NCI-H2227 (cell line): ENCODE results near the gene CHST13.
A peak's percentile ranks its signal among the peaks of the same experiment; 100 is the strongest.

Source experiments
- DNase-seq: peaks from one replicate; lab custom pipeline; 2025; ENCODE audit not compliant: unreplicated experiment; lab: John Stamatoyannopoulos, UW

The CHST13 gene, protein sequence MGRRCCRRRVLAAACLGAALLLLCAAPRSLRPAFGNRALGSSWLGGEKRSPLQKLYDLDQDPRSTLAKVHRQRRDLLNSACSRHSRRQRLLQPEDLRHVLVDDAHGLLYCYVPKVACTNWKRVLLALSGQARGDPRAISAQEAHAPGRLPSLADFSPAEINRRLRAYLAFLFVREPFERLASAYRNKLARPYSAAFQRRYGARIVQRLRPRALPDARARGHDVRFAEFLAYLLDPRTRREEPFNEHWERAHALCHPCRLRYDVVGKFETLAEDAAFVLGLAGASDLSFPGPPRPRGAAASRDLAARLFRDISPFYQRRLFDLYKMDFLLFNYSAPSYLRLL

DNA sequence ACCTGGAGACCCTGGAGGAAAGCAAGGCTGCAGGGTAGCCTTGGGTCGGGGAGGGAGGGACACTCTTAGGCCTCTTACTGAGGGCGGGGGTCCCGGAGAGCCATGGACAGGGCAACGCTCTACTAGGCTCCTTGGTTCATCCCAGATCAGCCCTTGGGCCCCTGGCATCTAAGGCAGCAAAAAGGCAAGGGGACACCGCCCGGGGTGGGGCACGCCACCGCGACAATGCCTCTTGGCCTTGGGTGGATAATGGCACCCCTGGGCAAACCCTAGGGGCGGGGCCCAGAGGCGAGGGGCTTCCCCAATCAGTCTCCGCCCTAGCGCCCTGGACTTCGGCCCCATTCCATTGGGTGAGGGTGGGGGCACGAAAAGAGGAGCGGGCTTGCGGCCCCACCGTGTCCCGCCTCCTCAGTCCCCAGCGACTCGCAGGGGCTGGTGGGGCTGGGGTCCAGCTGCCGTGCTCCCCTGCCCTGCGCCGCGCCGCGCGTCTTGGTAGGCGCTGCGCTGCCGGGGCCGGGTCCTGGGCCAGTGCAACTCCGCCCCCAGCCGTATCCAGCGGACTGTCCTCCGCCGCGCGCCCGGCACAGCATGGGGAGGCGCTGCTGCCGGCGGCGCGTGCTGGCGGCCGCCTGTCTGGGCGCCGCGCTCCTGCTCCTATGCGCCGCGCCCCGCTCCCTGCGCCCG, at the start of gene CHST13:
CHST13 (plus strand) TSS at position 411 of the 684 bp plus-strand sequence; CDS start at position 589, 178 bp downstream.
- peak; percentile 62 for DNase-seq

DNA sequence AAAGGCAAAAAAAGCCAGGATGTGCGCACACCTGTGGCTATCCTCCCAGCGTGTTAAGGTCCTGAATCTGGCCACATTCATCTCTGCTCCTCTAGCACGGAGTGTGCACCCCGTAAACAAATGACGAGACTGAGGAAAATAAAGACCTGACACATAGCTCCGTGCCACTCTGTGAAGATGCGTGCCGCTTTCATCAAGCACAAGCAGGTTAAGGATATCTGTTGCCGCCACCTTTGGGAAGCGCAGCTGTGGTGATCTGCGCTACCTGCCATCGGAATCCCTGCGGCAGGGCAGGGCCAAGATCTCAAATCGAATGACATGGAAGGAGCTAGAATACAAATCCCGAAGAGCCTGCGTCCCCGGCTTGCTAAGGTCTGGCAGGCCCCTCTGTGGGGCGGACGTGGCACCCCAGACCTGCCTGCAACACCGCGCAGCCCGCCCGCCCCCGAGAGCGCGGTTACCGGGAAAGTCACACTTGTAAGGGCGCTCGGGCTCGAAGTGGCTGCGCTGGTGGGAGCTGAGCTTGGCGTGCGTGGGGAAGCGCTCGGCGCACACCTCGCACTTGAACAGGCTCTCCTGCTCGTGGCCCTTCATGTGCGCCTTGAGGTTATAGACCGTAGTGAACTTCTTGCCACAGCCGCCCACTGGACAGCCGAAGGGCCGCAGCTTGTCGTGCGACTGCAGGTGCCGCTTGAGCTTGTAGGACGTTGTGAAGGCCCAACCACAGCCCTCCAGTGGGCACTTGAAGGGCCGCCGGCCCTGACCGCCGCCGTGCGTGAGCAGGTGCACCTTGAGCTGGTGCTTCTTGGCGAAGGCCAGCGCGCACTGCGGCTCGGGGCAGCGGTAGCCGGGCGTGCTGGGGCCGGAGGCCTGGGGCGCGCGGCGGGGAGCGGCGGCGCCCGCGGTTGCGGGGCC, 49.2 kb upstream of the CHST13 start:
- DNase-seq = peak; percentile 41

DNA sequence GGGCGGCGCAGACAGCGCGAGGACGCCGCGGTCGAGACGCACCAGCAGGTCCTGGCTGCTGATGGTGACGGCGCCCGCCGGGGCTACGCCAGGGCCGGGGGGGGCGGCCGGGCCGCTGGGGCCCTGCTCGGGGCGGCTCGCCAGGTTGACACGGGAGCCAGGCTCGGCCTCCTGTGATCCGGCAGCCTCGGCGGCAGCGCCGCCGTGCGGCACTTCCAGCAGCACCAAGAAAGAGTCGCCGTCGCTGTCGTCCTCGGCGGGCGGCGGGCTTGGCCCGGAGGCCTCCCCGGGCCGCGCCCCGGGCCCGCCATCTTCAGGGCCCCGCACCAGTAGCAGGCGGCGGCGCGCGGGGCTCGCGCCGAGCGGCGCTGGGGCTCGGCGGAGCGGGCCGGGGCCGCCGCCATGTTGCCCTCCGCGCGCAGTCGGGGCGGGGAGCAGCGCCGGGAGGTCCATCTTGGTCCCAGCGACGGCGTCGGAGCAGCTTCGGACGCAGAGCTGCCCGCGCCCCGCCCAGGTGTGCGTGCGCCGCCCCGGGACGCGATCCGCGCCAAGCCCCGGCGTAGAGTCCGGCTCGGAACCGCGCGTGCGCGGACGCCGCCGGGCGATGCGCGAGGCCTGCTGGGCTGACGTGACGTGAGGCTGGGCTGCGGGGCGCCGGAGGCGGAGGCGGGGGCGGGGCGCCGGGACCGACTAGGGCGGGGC, 48.4 kb upstream of the CHST13 start, which contains the start of gene ZXDC:
ZXDC (minus strand) TSS at position 479 of the 702 bp plus-strand sequence; CDS start at position 453, 26 bp downstream.
- DNase-seq = peak; percentile 94

DNA sequence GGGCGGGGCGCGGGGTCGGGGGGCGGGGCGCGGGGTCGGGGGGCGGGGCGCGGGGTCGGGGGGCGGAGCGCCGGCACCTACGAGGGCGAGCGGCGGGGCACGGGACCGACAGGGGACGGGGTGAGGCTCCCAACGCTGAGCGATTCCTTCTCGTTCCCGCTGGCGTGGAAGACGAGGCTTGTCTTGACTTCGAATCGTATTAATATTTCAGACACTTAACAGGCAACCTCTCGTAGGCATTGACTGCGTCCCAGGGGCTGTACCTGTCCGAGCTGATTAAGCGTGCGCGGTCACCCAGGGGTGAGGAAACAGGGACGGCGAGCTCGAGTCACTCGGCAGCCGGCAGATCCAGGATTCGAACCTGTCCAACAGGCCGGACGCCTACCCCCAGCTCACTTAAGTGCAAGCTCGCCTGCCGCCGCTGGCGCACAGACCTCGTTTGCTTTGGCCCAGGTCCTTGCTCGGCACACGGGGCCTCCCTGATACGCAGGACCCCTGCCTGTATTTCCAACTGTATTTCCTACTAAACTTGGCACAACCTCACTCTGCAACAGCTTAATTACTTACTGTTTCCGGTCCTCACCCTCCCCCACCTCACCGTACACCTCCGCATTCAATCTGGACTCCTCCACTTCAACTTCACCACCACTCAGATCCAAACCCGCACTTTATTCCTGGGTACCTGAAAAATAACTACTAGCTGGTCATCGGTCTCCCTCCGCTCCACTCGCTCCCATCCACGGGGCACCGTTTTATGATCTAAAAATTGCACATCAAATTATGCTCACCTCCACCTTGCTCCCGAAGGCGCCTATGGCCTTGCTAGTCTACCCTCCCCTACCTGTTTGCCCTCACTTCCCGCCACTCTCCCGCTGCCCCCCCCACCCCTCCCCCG, 47.5 kb upstream of the CHST13 start:
- peak; percentile 65 for DNase-seq

DNA sequence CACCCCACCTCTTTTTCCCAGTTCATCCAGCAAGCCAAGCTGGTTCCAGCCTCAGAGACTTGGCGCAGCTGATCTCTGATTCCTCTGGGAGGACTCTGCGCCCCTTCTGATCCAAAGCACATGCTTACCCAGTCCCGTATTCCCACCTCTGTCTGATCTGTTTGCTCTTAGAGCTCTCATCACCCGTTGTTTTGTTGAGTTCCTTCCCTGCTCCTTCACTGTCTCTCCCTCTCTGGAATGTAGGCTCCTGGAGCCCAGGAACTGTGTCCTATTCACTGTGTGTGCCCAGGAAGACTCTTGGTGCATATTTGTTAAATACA, 46.9 kb upstream of the CHST13 start:
- no peak for DNase-seq

DNA sequence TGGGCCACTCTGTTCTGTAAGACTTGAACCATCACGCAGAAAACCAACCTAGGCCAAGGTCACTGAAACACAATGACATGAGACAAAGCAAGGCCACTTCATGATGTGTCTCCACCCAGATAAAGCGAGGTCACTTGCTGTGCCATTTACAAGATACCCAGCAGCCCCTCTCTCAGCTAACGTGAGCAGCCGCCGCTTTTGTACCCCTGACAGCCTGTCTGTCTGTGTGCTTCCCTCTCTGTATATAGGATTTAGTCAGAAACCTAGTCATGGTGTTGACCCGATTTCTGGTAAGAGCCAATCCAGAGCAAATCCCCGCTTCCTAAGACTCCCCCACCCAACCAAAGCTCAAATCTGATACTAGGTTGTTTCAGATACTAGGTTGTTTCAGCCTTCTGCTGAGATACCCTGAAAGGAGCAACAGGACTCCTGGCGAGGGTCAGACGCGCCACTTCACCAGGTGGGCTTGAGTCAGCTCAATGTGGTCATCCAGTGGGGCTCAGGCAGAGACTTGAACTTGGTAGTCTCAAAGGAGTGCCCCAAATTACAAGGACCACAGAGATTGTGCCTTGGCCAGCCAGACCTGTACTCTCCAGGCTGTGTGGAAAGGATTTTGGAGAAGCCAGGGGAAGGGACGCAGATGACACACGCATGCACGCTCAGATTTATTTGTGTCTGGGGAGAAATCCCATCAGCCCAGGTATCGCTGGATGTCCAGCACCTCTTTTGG, 45.2 kb upstream of the CHST13 start:
- no peak for DNase-seq

DNA sequence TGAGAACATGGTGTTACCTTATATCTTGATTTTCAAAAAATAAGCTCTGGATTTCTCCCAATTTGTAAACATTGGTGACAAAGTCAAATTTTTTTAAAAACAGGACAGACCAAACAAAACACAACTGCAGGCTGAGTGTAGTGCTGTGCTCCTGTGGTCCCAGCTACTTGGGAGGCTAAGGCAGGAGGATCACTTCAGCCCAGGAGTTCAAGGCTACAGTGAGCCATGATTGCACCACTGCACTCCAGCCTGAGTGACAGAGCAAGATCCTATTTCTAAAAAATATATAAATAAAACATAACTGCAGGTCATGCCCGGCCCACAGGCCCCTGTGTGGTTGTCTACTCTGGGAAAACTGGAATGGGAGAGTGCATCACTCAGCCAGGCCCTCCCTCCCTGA, 44.3 kb upstream of the CHST13 start:
- no peak for DNase-seq

DNA sequence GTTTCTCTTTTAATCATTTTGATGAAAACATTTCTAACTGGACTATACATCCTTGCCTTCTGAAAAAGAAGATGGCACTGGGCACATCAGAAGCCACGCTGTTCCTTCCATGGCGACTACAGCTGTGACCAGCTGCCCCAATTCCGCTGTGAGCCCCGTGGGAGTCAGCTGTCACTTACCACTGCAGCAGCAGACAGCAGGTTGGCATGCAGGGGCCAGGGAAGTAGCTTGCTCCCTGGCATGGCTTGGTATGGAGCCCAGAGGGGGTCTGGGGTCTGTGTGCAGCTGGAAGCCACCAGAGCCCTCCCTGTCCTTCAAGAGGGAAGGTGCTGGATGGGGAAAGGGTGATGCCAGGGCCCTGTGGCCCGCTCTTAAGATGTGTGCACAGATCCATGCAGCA, 43.7 kb upstream of the CHST13 start:
- no peak for DNase-seq

DNA sequence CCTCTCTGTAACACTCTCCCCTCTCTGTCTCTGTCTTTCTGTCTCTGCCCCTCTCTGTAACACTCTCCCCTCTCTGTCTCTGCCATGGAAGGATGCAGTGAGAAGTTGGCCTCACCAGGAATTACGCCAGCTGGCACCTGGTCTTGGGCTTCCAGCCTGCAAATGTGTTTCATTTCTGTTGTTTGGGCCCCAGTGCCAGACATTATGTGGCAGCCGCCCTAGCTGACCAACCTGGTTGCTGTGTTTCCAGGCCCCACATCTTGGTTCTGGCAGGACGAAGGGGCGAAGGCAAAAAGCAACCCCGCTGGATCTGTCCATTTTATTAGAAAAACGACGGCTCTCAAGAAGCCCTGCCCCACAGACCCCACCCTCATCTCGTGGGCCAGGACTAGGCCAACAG, 43.1 kb upstream of the CHST13 start:
- no peak for DNase-seq

DNA sequence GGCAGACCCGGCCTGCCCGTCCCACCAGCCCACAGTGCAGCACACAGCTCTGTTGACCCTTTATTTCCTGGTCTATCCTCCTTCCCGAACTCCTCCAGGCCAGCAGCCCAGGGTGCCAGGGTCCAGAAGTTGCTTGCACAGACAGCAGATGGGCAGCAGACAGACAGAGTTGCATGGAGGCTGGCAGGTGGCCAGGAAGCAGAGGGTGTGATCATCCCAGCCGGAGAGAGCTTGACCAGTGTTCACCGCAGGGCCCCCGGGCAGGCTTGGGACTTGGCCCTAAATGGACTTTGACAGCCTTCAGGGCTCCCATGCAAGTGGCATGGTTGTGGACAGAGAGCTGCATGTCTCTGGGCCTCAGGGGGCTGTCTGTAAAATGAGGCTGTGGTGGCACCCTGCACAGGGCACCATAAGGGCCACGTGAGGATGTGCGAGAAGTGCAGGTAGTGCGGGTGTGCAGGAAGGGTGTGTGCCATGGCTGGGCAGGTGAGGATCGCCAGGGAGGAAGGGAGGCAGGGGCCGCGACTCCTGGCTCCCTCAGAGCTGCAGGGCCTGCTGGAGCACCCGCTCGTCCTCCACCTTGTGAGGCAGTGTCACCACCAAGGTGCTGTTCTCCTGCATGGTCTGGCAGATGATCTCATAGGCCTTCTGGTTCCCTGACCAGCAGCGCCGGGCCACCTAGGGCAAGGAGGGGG, 42.0 kb upstream of the CHST13 start:
- DNase-seq = no peak

DNA sequence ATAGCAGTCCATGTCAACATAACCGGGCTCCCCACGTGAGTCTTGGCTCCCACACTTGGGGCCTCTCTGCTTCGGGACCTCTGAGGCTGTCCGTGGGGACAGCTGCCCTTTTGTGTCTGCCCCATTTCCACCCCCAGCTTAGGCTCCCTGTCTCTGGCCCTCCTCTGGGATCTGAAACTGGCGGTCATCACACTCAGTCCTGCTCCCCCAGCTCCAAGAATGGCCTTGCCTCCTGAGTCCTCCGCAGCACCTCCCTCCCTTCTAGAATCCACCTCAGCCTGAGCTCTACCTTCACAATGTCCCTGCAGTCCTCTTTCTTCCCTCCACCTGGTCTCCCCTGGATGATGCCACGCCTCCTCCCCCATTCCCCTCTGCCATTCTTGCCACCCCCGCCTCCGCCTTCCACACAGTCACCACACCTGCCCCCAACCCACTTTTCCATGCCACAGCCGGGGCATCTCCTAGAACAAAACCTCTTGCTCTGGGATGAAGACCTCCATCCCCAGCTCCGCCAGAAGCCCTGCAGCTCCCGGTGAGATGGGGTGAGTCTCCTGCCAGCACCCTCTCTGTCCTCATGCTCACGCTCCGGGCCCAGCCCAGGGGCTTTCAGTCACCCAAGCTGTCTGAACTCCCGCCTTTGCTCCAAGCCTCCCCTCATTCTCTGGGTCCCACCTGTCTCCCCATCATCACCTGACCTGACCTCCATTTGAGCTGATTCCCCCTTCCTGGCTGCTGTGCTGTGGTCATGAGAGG, 41.3 kb upstream of the CHST13 start:
- DNase-seq = no peak

DNA sequence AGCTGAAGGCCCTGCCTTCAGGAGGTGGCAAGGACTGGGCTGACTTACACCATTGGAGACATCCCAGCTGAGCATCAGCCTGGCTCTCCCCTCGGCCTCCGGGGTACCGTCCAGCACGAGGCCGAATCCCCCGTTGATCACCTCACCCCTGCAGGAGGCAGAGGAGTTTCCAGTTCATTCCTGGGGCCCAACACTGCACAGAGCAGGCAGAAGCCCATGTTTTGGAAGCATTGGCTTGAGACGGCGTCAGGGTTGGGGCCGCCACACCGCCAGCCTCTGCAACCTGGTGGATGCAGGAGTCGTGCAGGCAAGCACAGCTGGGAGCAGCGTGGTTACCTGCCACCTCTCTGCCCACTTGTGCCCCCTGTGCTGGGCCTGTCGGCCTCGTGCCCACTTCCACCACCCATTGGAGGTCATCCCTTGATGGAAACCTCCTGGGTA, 40.6 kb upstream of the CHST13 start:
- no peak for DNase-seq

DNA sequence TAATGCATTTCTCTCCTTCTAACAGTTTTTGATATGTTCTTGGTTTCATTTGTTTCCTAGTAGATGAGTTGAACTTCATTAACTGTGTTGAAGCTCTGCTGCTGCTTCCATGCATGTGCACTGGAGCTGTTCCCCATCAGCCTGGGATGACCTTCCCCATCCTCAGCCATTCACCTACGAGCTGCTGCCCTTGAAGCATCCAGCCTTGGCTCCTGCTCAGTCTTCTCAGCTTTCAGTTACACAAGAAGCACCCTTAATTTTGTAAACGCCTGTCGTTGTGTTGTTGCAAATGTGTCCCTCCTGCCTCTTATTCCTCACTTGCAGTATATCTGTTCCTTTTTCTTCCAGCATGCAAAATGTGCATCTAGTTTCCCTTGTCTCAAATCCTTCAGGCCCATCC, 39.8 kb upstream of the CHST13 start:
- DNase-seq = no peak

DNA sequence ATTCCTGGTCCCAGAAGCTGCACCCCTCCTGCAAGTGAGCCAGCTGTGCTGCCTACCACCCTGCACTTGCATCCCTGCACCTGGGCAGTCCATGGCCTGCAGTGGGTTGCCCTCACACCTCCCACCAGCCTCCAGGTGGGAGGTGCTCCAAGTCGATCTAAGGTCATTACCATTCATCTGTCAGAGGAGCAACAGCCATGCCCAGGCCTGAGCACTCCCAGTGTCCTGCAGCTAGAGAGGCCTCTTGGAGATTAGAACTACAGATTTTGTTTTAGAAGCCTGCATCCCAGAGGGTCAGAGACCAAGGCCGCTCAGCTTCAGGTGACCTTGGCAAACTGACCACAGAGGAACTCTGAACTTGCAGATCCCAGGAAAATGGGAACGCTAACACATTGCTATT, 39.3 kb upstream of the CHST13 start:
- DNase-seq = no peak

DNA sequence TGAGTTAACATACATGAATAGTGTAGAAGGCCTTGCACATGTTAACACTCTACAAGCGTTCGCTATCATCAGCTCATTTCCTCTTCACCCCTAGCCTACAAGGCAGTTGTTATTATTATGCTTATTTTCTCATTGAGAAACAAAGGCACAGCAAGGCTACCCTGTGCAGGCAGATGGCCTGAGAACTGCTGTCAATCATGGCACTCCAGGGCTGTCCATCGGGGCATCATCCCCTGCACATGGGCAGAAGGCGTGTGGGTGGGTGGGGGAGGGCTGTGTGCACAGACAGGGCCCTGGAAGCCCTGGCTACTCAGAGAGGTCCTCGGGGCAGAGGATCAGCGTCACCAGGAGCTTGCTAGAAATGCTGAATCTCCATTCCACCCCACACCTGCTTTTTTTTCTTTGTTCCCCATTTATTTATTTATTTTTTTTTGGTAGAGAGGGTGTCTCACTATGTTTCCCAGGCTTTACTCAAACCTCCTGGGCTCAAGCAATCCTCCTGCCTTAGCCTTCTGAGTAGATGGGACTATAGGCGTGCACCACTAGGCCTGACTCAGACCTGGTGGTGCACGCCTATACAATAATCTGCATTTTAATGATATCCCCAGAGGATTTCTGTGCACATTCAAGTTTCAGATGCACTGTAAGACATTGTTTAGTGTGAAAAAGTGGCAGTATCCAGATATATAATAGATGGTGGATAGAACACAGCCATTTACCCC, 38.6 kb upstream of the CHST13 start:
- DNase-seq = no peak

DNA sequence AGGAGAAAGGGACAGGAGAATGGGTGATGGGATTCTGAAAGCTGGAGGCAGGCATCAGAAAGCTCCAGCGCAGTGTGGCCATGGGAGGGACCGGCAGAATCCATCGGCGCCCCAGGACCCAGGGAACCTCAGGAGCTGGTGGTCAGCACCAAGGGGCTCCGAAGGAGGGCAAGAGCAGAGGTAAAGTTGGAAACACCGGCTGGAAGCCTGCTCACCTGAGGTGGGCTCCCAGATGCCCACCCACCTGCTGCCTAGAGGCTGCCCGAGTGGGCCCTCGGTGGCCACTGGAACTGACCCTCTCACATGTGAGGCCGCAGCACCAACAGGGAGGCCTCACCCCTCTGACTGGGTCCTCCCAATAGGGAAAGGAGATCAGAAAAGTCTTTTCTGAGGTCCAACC, 38.0 kb upstream of the CHST13 start:
- DNase-seq = no peak

DNA sequence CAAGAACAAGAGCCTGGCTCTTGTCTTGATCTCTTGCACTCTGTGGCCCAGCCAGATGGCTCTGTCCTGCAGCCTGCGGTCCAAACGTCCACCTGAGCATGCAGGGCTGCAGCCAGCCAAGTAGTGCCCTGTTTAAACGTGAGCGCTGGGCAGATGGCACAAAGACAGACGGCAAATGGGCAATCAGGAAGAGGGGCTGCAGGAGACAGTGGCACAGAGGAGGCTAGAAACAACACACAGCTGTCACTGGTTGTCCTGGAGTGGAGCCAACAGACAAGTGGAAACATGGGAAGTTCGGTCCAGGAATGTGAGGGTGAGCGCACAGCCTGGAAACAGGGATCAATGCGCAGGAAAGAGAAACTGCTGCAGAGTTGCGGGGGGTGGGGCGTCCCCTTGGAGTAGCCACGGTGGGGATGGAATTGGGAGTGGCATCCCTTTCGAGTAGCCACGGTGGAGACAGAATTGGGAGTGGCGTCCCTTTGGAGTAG, 37.6 kb upstream of the CHST13 start:
- DNase-seq = no peak
